ENCODE data around the gene MLYCD. TPM values are rescaled to one million over a fixed set of nuclear protein-coding genes. Genes with fewer than 3 reads are reported as not detected.

MLYCD gene
- total and polyA plus RNA-seq, 4 donors: 3.7 to 24.4 (median 7.5) TPM

DNA sequence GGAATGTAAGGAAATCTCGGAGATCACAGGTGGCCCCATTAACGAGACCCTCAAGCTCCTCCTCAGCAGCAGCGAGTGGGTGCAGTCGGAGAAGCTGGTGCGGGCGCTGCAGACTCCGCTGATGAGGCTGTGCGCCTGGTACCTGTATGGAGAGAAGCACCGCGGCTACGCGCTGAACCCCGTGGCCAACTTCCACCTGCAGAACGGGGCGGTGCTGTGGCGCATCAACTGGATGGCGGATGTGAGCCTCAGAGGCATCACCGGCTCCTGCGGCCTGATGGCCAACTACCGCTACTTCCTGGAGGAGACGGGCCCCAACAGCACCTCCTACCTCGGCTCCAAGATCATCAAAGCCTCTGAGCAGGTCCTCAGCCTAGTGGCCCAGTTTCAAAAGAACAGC, 16.2 kb downstream of the MLYCD start:
- no peak overlapping the region for H3K4me3 ChIP-seq (ENCODE audit: low read depth in 1 of 3, low read length in 3 of 3)
- H3K27ac ChIP-seq (ENCODE audit: low read depth in 1 of 2, low read length in 2 of 2): no peak overlapping the region
- H3K27me3 ChIP-seq (ENCODE audit: control insufficient read depth in 4 of 4, insufficient read depth in 4 of 4, low read length in 3 of 4): no peaks in the 10 kb centered on the region
- no peak for DNase-seq (ENCODE audit: low spot score)
- H3K36me3 ChIP-seq (ENCODE audit: control insufficient read depth in 4 of 4, insufficient read depth in 3 of 4, low read depth in 1 of 4, low read length in 3 of 4): peaks cover 25 to 80% (median 52%) of the 10 kb centered on the region in 4 donors
- H3K9me3 ChIP-seq (ENCODE audit: control insufficient read depth in 4 of 4, low read length in 3 of 4): no peaks in the 10 kb centered on the region
- TF ChIP-seq ATF3 (IDR thresholded peaks at IDR 0.05) (no peak), SP1 (IDR thresholded peaks at IDR 0.05) (no peak), CTCF (IDR thresholded peaks at IDR 0.05; ENCODE audit: low read depth, low read length, missing input control) (no peak), RAD21 (IDR thresholded peaks at IDR 0.05) (no peak), EGR1 (IDR thresholded peaks at IDR 0.05; ENCODE audit: low read depth in 2 of 2) (no peak), REST (IDR thresholded peaks at IDR 0.05) (no peak), FOXA1 (IDR thresholded peaks at IDR 0.05) (no peak), YY1 (IDR thresholded peaks at IDR 0.05) (no peak), HNF4G (IDR thresholded peaks at IDR 0.05) (no peak), NR2F2 (IDR thresholded peaks at IDR 0.05) (no peak), GABPA (IDR thresholded peaks at IDR 0.05 in 1 of 2, conservative IDR thresholded peaks at IDR 0.05 in 1 of 2) (no peak), ZBTB33 (IDR thresholded peaks at IDR 0.05) (no peak), FOXA2 (IDR thresholded peaks at IDR 0.05) (no peak), JUND (IDR thresholded peaks at IDR 0.05) (no peak), RXRA (IDR thresholded peaks at IDR 0.05) (no peak)
- WGBS: 97% methylated on average over 22 of the region's 22 CpGs
- no peaks in the 10 kb centered on the region for H3K4me1 ChIP-seq (ENCODE audit: control insufficient read depth in 4 of 4, insufficient read depth in 4 of 4, low read length in 3 of 4)
- no peak overlapping the region for H3K9ac ChIP-seq (ENCODE audit: low read depth in 1 of 2, low read length in 2 of 2)

GRCh38 chr16:83915491-83915890, 16.6 kb downstream of the MLYCD start:
- H3K4me1 ChIP-seq (ENCODE audit: control insufficient read depth in 4 of 4, insufficient read depth in 4 of 4, low read length in 3 of 4): no peaks in the 10 kb centered on the region
- no peak overlapping the region for H3K4me3 ChIP-seq (ENCODE audit: low read depth in 1 of 3, low read length in 3 of 3)
- H3K27me3 ChIP-seq (ENCODE audit: control insufficient read depth in 4 of 4, insufficient read depth in 4 of 4, low read length in 3 of 4): no peaks in the 10 kb centered on the region
- no peak for DNase-seq (ENCODE audit: low spot score)
- H3K9ac ChIP-seq (ENCODE audit: low read depth in 1 of 2, low read length in 2 of 2): no peak overlapping the region
- WGBS: 92% methylated on average over 14 of the region's 14 CpGs
- no peaks in the 10 kb centered on the region for H3K9me3 ChIP-seq (ENCODE audit: control insufficient read depth in 4 of 4, low read length in 3 of 4)
- no peak overlapping the region for H3K27ac ChIP-seq (ENCODE audit: low read depth in 1 of 2, low read length in 2 of 2)
- peaks cover 22 to 80% (median 54%) of the 10 kb centered on the region in 4 donors for H3K36me3 ChIP-seq (ENCODE audit: control insufficient read depth in 4 of 4, insufficient read depth in 3 of 4, low read depth in 1 of 4, low read length in 3 of 4)
- TF ChIP-seq MAX (IDR thresholded peaks at IDR 0.05): no peak
- no peak for TF ChIP-seq GABPA (IDR thresholded peaks at IDR 0.05 in 1 of 2, conservative IDR thresholded peaks at IDR 0.05 in 1 of 2)
- TF ChIP-seq YY1 (IDR thresholded peaks at IDR 0.05): no peak
- TF ChIP-seq REST (IDR thresholded peaks at IDR 0.05): no peak
- TF ChIP-seq CTCF (IDR thresholded peaks at IDR 0.05; ENCODE audit: low read depth, low read length, missing input control): no peak
- no peak for TF ChIP-seq RXRA (IDR thresholded peaks at IDR 0.05)
- TF ChIP-seq RAD21 (IDR thresholded peaks at IDR 0.05): no peak

All from liver (tissue), 9 donors.